ENCODE data around the gene SNX6.

DNA sequence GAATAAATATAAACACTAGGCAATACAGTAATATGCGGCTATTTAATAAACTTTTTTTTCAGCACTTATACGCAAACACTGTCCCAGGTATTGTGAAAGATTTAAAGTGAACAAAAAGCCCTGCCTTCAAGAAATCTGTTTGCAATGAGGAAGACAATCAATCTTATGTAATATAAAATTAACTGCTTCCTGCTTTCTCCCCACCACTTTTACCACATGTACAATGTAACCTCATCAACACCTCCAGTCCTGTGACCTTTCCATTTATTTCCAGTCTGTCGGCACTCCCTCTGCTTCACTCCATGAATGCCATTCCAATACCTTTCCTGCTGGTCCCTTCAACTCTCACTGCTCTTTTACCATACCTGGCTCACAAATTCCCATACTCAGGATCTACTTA, 10.5 kb downstream of the SNX6 start:
- TF ChIP-seq CTCF (IDR thresholded peaks at IDR 0.05) (no peak), POLR2A (IDR thresholded peaks at IDR 0.05) (no peak)

Measured in adrenal gland (tissue), 5 donors.